Hippocampal formation (tissue), 2 donors: ENCODE measurements around the gene CIPC.

Experiments
- DNase-seq, 2 donors: peaks; one replicate each; lab custom pipeline; 2025; lab: John Stamatoyannopoulos, UW

Gene CIPC

DNA sequence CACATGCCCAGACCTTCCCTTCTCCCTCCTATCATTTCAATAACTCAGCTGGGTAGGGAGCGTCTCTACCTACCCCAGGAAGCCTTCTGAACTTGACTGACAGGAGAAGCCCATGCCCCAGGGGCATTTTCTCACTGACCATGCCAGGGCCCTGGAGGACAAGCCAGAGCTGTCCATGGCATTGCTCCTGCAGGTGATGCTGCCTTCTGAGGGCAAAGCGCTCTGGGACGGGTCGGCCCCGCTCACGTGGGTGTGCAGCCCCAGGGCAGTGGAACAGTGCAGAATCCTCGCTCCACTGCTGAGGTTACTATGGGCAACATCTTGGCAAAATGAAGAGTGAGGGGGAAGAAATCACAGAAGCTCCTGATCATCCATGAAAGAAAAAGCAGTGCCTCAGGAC, 28.5 kb upstream of the CIPC start:
- DNase-seq: no peak

DNA sequence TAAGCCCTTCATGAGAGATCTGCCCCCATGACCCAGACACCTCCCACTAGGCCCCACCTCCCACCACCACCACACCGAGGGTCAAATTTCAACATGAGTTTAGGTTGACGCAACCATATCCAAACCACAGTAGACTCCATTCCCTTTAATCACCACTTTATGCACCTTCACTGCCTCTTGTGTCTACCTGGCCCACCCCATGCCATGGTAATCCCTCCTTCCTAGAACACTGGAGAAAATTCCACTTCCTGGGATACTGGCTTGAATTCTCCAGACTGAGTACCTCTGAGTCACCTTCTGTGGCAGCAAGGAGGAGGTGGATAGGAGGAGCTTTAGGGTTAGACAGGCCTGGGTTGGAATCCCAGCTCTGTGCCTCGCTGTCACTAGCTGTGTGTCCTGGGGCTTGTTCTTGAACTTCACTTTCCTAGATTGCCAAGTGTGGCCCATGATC, 26.1 kb upstream of the CIPC start:
- no peak for DNase-seq

GRCh38 chr14:77074969-77075368, 23.1 kb upstream of the CIPC start:
- no peak for DNase-seq

- no peak for DNase-seq
These were observed 21.9 kb upstream of the CIPC start for GRCh38 chr14:77076113-77076631.

GRCh38 chr14:77077040-77077439, 21.0 kb upstream of the CIPC start:
- DNase-seq: no peak

- DNase-seq: no peak
These were observed 15.7 kb upstream of the CIPC start for GRCh38 chr14:77082356-77082755.

GRCh38 chr14:77083082-77083481, 15.0 kb upstream of the CIPC start:
- DNase-seq: no peak

GRCh38 chr14:77084985-77085384, 13.1 kb upstream of the CIPC start:
- DNase-seq: no peak

DNA sequence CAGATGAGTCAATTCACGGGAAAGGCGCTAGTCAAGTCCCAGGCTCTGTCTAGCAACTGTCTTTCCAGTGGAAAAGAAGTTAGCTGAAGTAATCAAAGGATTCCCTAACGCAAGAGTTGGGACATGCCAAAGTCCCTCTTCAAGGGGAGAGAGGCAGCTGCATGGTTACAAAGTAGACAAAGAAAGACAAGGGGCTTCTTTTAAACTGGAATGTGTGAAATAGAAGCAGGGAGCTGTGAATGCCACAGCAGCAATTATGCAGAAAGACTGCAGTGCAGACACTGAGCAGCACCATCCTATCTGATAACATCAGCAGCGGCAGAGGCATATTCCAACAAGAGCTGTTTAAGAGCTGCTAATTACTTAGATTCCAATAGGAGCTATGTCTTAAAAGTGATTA, 12.5 kb upstream of the CIPC start:
- DNase-seq: no peak

DNA sequence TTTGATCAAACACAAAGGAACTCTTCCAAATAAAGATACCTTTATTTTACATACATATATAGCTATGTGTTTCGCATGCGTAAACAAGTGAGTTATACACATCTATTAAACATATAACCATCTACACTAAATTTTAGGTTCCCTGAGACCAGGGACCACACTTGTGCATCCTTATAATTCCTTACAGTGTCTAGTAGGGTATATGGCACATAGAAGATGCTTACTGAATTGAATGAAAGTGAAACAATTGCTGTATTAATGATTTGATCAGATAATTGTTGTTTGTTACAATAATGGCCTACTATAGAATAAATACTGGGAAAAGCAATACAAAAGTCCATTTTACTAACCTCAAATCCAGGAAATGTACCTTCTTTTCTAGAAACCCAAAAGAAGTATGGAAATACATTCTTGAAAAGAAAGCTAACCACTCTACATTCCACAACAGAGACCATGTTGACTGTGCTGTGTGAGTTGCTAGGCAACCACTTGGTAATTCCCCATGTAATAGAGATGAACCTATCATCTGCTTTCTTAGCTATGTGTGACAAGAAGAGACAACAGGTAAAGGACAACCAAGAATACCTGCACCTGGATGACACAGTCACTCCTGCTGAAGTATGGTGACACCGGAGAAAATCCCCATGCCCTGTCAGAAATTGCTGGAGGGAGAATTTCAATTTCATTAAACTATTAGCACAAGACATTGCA, 11.9 kb upstream of the CIPC start:
- DNase-seq: no peak

- DNase-seq: no peak
These were observed 11.1 kb upstream of the CIPC start for GRCh38 chr14:77086951-77087350.

- no peak for DNase-seq
These were observed 10.4 kb upstream of the CIPC start for GRCh38 chr14:77087631-77088030.

DNA sequence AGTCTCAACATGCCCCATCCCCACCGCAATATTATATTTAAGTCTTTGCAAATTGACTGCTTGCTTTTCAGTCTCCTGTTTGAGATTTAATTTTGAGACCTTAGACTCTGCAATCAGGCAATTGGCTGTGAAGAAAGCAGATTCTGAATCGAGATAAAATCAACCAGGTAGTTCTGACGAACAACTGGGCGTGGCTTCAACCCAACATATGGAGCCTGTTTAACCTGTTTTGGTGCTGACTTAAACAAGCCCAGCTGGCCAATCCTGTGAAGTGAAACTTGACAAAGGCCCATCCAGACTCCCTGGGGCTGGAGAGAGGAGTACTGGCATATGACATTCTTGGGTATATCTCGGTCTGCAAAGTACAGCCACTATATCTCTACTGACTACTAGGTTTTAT, 9.8 kb upstream of the CIPC start:
- no peak for DNase-seq

DNA sequence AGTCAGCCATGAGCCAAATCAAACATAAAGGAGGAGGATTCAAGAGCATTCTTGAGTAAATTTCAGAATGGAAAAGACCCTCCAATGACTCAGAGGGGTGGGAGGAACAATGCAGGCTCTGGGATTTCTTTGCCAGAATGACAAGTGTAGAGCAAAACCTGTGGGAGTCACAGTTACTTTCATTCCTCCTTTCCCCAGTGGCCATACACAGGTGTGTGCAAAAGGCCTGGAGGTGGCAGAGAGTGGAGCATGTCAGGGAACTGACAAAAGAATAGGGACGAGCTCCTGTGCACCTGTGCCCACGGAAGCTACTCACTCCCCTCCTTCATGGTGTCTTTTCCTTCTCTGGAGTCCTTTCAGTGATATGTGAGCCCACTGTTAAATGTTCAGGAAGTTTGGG, 9.4 kb upstream of the CIPC start:
- no peak for DNase-seq

- DNase-seq: no peak
These were observed 6.5 kb upstream of the CIPC start for GRCh38 chr14:77091518-77091917.

DNA sequence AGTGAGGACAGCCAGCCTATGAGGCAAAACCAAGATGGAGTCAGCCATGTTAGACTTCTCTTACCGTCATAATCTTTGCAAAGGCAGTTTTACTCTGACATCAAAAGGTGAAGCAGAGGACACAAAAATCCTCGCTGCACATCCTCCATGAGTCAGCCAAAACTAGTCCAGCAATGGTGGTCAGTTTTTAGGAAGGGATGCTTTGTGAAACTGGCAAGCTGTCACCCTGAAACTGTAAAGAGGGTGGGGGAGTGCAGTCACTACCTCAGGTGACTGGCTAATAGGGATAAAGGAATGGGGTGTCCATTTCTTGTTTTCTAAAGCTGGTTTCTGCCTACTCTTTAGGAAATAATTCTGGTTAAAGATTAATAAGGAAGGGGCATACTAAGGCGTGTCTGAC, 5.4 kb upstream of the CIPC start:
- no peak for DNase-seq

DNA sequence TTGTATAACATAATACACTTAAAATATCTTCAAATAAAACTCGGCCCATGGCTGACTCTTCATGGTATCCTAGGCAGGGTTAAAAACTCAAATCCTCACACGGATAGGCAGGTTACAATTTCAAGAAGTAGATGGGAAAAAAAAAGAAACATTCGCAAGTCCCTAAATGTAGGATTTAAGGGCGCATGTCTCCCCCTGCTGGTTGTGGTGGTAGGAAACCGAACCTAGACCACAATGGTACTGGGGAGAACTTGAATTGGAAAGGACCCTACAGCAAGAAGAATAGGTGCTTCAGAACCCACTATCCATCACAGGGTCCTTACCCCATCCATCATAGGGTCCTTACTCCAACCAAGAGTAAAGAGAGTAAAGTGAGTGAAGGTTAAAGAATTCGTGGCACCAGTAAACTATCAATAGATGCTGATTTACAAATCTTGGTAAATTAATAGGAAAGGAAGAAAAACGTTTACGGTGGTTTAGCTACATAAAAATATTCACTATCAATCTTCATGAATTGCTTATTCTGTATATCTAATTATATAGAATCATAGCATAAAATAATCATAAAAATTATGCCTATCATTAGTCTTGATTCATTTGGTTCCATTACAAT, 3.3 kb upstream of the CIPC start:
- peak; percentile 44 to 65 for DNase-seq

- DNase-seq: no peak
These were observed 905 bp upstream of the CIPC start for GRCh38 chr14:77097006-77097699.

GRCh38 chr14:77098529-77099353, 683 bp downstream of the CIPC start:
- DNase-seq: peak; percentile 36 to 59

- DNase-seq: peak in 1 of 2 donors; percentile 79
These were observed 1.5 kb downstream of the CIPC start for GRCh38 chr14:77099425-77100167.

GRCh38 chr14:77100961-77101360, 2.9 kb downstream of the CIPC start:
- no peak for DNase-seq
